HG02970 (cell line): ENCODE results near the gene TMEM39B.
"Not testable (repeated sequence)": the region's sequence is repeated elsewhere in the genome, so short reads cannot be mapped to it uniquely, and the experiment has no call there.

Experiments used
- ATAC-seq: cut with Tn5 transposase; IDR thresholded peaks from one replicate; pipeline ENCODE4 v1.9.1; 2021; ENCODE audit warnings: mild to moderate bottlenecking, moderate library complexity, moderate number of reproducible peaks; ENCODE audit not compliant: unreplicated experiment, low FRiP score

Gene TMEM39B

GRCh38 chr1:32072622-32073298 lies at the start of gene TMEM39B:
Gene TMEM39B, plus strand, starts transcription at chr1:32072939. Its CDS starts 109 bp downstream, at chr1:32073048.
- peak; percentile 86 for ATAC-seq

DNA sequence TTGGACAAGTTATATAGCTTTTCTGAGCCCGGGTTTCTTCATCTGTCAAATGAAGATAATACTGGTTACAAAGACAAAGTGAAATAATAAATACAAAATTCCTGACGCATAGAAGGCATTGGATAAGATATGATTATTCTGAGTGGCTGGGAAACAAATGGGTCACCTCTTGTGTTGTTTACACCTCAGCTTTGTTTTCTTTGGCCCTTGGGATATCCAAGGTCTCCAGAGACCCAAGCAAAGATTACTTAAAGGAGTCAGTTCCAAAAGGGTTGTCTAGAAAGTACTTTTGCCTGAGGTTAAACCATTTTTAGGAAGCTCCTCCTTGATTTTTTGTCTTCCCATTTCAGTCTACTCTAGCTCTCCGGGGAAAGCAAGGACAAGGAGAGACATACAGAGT lies 49.4 kb upstream of the TMEM39B start:
- ATAC-seq = no peak

DNA sequence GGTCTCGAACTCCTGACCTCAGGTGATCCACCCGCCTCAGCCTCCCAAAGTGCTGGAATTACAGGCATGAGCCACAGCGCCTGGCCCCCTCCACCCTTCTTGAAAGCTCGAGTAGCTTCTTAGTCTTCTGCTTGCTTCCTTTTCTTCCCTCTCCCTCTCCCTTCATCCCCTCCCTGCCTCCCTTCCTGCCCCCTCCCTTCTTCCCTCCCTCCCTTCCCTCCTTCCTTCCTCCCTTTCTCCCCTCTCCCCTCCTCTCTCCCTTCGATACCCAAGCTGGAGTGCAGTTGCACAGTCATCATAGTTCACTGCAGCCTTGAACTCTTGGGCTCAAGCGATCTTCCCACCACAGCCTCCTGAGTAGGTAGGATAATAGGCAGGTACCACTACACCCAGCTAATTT lies 47.2 kb upstream of the TMEM39B start:
- no peak for ATAC-seq

- no peak for ATAC-seq
Observed at GRCh38 chr1:32028746-32029145, 44.0 kb upstream of the TMEM39B start.

GRCh38 chr1:32031578-32032274 lies 41.0 kb upstream of the TMEM39B start:
- no peak for ATAC-seq

- ATAC-seq = no peak
Observed at GRCh38 chr1:32032275-32032615, 40.5 kb upstream of the TMEM39B start.

DNA sequence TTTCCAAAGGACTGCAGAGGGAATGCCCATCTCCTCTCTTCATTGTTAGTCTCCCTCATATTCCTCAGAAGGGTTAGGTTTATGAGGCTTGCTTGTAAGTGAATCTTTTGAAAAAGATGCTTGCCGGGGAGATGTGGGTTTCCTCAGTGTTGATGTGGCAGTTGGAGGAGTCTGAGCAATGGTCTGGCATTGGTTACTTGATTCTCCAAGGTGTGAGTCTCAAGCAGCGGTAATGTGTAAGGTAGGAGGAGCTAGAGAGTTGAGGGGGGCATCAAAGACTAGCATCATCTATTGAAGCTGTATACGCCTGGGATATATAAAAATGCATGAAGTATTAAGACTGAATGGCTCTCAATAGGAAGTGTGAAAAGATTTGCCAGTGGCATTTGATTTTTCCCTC lies 37.6 kb upstream of the TMEM39B start:
- ATAC-seq = no peak

DNA sequence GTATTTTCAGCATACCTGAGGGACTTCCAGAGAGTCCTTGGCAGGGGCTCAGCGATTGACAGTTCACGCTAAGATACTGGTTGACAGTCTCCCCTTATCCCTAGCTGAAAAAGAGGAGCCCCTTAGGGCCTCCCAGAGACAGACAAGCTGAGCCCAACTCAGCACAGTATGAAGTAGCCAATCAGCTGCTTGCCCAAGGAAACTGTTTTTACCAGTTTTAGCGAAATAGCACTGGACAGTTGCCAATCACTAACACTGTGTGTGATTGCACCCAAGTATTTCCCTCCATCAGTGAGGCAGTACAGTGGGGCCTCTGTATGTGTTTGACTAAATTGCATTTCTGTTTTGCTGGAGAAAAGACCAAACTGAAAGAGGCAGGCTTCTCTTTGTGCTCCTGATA lies 32.0 kb upstream of the TMEM39B start:
- no peak for ATAC-seq

- no peak for ATAC-seq
Observed at GRCh38 chr1:32042330-32042729, 30.4 kb upstream of the TMEM39B start.

GRCh38 chr1:32044234-32044633 lies 28.5 kb upstream of the TMEM39B start:
- ATAC-seq = no peak

DNA sequence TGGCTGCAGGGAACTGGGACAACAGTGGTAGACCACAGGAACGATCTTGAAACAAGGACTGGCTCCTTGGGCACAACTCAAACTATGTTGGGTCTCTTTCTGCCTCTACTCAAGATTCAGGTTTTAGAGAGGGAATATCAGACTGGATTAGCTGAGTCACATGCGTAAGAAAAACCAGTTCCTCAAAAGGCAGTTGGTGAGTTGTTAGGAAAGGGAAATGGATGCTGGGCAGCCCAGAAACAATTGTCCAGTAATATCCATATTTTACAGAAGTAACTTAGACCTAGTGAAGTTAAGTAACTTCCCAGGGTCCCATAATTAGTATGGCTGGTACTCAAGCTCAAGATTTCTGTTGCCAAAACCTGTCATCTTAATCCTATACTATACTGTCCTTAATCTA lies 27.0 kb upstream of the TMEM39B start:
- no peak for ATAC-seq

GRCh38 chr1:32047701-32048100 lies 25.0 kb upstream of the TMEM39B start:
- ATAC-seq = no peak

DNA sequence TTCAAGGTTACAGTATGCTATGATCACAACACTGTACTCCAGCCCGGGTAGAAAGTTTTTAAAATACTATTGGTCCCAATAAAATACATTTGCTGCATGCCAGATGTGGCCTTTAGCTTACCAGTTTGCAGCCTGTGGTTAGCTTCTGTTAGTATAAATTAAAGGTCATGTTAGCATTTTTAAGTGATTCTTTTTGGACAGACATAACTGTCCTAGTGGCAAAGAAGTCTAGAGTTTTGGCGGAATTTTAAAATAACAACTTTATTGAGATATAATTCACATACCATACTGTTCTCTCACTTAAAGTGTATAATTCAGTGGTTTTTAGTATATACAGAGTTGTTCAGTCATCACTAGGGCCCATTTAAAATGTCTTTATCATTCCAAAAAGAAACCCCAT lies 24.3 kb upstream of the TMEM39B start:
- no peak for ATAC-seq

DNA sequence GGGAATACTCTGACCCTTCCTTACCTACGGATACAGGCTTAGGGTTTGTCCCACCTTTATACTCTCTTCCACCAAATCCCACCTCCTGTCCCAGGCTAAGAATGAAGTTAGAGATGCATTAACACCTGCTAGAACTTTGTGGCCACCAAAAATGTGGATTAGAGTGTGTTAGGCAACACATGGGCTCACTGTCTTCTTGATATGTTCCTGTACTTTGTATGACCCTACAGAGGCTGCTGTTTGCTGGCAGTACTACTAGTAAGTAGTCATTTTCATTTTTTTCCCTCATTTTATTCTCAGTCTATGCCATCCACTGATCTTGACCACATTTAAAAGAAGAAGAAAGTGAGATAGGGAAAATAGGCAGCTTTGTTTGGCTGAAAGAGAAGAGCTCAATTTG lies 21.0 kb upstream of the TMEM39B start:
- ATAC-seq = no peak

- no peak for ATAC-seq
Observed at GRCh38 chr1:32052887-32053286, 19.9 kb upstream of the TMEM39B start.

DNA sequence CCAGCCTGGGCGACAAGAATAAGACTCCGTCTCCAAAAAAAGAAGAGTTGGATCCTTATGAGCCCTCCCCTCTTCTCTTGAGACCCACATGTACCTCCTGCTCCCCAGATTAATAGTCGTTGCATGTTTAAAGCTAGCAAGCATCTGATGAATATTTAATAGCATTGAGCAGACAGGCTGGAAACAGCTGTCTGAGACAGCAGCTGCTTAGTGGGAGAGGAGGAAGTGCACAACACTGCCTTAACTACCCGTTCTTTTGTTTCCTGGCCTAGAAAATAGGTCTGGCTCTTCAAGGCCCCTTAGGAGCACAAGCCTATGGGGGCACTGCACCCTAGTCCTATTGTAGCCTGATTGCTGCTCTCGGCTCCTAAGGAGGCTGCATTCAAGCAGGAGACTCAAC lies 17.3 kb upstream of the TMEM39B start:
- ATAC-seq = no peak

DNA sequence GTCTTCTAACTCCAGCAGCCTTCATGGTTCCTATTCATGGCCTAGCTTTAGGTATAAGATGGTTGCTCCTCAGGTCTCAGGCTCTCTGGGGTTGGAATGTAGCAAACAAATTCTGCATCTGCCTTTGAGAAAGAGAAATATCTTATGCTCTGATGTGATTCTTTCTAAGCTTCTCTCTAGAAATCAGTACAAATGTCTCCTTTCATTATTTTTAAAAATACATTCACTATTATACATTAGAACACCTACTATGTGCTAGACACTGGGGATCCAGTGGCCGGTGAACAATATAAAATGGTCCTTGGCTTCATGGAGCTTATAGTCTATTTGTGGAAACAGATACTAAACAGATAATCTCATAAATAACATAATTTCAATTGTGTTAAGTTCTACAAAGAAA lies 16.1 kb upstream of the TMEM39B start:
- ATAC-seq = no peak

DNA sequence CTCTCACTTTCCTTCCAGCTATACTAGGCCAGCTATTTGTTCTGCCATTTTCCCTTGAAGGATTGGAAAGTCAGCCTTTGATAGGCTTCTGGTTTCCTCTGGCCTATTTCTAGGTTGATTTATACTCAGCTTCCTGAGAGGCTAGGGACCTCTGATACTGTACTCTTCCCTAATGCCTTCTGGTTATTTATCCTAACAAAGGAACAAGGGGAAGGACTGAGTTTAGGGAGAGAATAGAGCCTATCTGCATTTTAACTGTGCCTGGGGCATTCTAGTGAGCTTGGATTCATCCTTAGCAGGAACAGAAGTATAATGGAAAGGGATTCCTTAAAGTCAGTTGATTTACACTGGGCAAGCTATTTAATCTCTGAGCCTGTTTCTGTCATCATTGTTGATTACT lies 11.8 kb upstream of the TMEM39B start:
- no peak for ATAC-seq

DNA sequence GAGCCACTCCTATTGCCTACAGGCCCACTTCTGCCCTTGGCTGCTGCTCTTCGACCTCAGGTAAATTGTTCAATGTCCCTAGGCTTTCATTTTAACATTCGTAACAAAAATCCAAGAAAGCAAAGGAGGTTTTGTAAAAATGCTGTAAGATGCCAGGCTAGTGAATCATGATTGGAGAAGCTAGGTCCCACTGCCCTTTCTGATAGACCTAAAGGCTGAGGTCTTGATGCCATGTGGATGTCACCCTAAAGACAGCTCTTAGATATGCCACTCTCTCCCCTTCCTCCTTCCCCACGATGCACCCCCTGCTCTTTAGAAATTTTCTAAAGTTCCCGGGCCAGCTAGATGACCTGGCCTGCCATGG lies 9.9 kb upstream of the TMEM39B start:
- no peak for ATAC-seq

DNA sequence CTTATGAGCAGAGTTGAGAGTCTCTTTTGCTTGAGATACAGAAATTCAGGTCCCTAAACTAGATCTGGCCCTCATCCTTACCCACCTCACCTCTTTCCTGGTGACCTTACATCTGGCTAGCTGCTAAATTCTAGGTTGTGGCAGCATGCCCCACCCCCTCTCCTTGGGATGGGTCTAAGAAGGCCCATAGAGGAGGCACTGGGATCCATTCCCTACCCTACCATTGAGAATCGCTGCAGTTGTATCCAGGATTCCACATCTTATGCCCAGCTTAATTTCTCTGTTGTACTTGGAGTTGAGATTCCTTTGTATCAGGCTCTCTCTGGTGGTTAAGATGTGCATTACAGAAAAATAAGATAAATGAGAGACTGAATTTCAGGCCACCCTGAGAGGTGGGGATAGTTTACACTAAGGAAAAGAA lies 9.5 kb upstream of the TMEM39B start:
- ATAC-seq = no peak

GRCh38 chr1:32065613-32066488 lies 6.9 kb upstream of the TMEM39B start:
- ATAC-seq = not testable (repeated sequence)

DNA sequence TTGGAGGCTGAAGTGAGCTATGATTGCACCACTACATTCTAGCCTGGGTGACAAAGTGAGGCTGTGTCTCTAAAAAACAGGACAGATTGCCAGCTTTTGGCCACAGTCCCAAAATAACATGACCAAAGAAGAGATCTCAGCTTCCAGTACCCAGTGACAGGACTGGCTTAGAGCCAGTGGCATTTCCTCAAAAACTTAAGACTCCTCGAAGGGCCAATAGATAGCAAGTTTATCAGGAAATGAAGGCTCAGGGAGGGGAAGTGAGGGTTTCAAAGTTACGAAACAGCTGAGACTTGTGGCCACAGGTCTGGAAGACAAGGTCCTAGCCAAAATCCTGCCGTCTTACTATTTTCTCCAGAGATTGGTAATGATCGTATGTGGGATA lies 6.3 kb upstream of the TMEM39B start:
- ATAC-seq = no peak
